Measurements from ENCODE around the gene LY6G6F.
"Not testable (repeated sequence)": the region's sequence is repeated elsewhere in the genome, so short reads cannot be mapped to it uniquely, and the experiment has no call there.

LY6G6F gene

DNA sequence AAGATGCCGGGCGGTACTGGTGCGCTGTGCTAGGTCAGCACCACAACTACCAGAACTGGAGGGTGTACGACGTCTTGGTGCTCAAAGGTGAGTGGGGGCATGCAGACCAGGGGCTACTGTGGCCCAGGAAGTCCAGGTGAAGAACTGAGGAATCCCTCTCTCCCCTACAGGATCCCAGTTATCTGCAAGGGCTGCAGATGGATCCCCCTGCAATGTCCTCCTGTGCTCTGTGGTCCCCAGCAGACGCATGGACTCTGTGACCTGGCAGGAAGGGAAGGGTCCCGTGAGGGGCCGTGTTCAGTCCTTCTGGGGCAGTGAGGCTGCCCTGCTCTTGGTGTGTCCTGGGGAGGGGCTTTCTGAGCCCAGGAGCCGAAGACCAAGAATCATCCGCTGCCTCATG is 1.0 kb downstream of the LY6G6F start:
- Histone ChIP-seq H3K4me3 (ENCODE audit: low read depth, low read length) (no peak overlapping the region), H3K27ac (ENCODE audit: low read depth, low read length) (no peak overlapping the region), H3K36me3 (ENCODE audit: insufficient read depth, low read length) (no peaks in the 10 kb centered on the region), H3K79me2 (ENCODE audit: control insufficient read depth, insufficient read depth, low read length, unreplicated experiment) (peaks cover 3% of the 10 kb centered on the region), H2AFZ (ENCODE audit: low read length, unreplicated experiment) (no peak overlapping the region), H3K4me1 (ENCODE audit: control insufficient read depth, insufficient read depth, low read length, unreplicated experiment) (no peaks in the 10 kb centered on the region), H3K27me3 (ENCODE audit: insufficient read depth, low read length) (no peaks in the 10 kb centered on the region)

DNA sequence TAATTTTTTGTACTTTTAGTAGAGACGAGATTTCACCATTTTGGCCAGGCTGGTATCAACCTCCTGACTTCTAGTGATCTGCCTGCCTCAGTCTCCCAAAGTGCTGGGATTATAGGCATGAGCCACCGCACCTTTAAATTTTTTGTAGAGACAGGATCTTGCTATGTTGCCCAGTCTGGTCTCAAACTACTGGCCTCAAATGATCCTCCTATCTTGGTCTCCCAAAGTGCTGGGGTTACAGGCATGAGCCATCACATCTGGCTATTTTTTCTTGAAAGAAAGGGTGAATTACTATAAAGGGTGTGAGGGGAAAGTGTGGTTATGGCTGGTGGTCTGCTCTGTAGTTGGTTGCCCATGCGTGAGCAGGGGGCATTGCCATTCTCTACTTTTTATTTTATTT is 1.6 kb downstream of the LY6G6F start:
- Histone ChIP-seq H3K4me1 (ENCODE audit: control insufficient read depth, insufficient read depth, low read length, unreplicated experiment) (no peaks in the 10 kb centered on the region), H3K4me3 (ENCODE audit: low read depth, low read length) (no peak overlapping the region), H3K27me3 (ENCODE audit: insufficient read depth, low read length) (no peaks in the 10 kb centered on the region), H2AFZ (ENCODE audit: low read length, unreplicated experiment) (no peak overlapping the region), H3K27ac (ENCODE audit: low read depth, low read length) (no peak overlapping the region), H3K36me3 (ENCODE audit: insufficient read depth, low read length) (no peaks in the 10 kb centered on the region), H3K79me2 (ENCODE audit: control insufficient read depth, insufficient read depth, low read length, unreplicated experiment) (no peaks in the 10 kb centered on the region)

DNA sequence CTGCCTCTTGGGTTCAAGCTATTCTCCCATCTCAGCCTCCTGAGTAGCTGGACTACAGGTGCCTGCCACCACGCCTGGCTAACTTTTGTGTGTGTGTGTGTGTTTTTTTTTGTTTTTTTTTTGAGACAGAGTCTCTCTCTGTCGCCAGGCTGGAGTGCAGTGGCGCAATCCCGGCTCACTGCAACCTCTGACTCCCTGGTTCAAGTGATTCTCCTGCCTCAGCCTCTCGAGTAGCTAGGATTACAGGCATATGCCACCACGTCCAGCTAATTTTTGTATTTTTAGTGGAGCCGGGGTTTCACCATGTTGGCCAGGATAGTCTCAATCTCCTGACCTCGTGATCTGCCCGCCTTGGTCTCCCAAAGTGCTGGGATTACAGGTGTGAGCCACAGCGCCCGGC is 2.5 kb downstream of the LY6G6F start:
- not testable (repeated sequence) for H3K4me1 ChIP-seq (ENCODE audit: control insufficient read depth, insufficient read depth, low read length, unreplicated experiment)

DNA sequence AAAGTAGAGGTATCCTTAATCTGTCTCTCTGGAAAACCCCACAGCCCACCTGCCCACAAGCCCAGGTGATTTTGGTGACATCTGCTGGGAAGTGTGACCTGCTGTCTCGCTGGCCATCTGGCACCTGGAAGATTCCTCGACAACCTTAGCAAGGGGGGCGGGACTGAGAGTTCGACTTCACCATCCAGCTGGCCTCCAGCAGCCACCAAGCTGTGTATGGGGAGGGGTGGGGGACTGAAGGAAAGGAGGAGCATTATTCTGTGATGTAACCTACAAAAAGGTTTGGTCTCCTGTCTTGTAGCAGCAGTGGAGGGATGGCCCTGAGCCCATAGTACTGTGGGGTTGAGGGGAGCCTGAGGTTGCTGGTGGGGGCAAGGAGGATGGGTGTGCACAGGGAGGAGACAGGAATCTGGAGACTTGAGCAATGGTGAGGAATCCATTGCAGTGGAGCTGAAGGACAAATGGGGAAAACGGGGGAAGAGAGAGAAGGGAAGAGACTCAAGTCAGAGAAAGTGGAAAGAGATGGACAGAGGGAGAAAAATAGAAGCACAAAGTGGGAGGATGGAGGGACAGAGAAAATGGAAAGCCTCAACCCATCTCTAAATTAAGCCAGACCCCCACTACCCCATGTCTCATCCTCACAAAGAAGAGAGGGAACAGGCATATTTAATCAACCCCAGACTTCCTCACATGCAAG is 4.0 kb downstream of the LY6G6F start:
- Histone ChIP-seq H2AFZ (ENCODE audit: low read length, unreplicated experiment) (no peak overlapping the region), H3K79me2 (ENCODE audit: control insufficient read depth, insufficient read depth, low read length, unreplicated experiment) (no peaks in the 10 kb centered on the region), H3K27ac (ENCODE audit: low read depth, low read length) (no peak overlapping the region)

More for the DNA sequence above, 2.5 kb downstream of the LY6G6F start:
- not testable (repeated sequence) for H3K79me2 ChIP-seq (ENCODE audit: control insufficient read depth, insufficient read depth, low read length, unreplicated experiment); H3K27me3 ChIP-seq (ENCODE audit: insufficient read depth, low read length); H3K27ac ChIP-seq (ENCODE audit: low read depth, low read length); H3K4me3 ChIP-seq (ENCODE audit: low read depth, low read length); H3K36me3 ChIP-seq (ENCODE audit: insufficient read depth, low read length); H2AFZ ChIP-seq (ENCODE audit: low read length, unreplicated experiment)

DNA sequence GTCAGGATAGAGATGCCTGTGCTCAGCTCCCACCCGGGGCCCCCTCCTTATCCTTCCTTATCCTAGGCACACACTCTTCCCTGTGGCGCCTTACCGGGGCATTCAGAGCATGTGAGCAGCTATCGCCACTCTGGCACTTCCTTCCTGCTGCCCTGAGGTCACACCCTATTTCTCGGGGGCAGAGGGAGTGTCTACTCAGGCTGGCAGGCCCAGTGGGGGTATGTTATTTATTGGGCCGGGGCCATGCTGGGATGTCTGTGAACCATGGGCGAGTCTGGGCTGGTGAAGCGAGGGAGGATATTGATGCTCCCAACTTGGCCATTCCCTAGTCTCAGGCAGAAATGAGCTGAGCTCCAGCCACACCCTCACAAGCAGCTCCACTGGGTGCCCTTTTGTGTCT is 4.6 kb downstream of the LY6G6F start:
- Histone ChIP-seq H2AFZ (ENCODE audit: low read length, unreplicated experiment) (peak overlapping the region; percentile 36), H3K27me3 (ENCODE audit: insufficient read depth, low read length) (no peaks in the 10 kb centered on the region), H3K4me1 (ENCODE audit: control insufficient read depth, insufficient read depth, low read length, unreplicated experiment) (no peaks in the 10 kb centered on the region), H3K4me3 (ENCODE audit: low read depth, low read length) (no peak overlapping the region), H3K36me3 (ENCODE audit: insufficient read depth, low read length) (no peaks in the 10 kb centered on the region), H3K27ac (ENCODE audit: low read depth, low read length) (no peak overlapping the region), H3K79me2 (ENCODE audit: control insufficient read depth, insufficient read depth, low read length, unreplicated experiment) (no peaks in the 10 kb centered on the region)

More for the DNA sequence above, 4.0 kb downstream of the LY6G6F start:
- H3K4me3 ChIP-seq (ENCODE audit: low read depth, low read length): no peak overlapping the region
- no peaks in the 10 kb centered on the region for H3K27me3 ChIP-seq (ENCODE audit: insufficient read depth, low read length)
- no peaks in the 10 kb centered on the region for H3K4me1 ChIP-seq (ENCODE audit: control insufficient read depth, insufficient read depth, low read length, unreplicated experiment)
- H3K36me3 ChIP-seq (ENCODE audit: insufficient read depth, low read length): no peaks in the 10 kb centered on the region

DNA sequence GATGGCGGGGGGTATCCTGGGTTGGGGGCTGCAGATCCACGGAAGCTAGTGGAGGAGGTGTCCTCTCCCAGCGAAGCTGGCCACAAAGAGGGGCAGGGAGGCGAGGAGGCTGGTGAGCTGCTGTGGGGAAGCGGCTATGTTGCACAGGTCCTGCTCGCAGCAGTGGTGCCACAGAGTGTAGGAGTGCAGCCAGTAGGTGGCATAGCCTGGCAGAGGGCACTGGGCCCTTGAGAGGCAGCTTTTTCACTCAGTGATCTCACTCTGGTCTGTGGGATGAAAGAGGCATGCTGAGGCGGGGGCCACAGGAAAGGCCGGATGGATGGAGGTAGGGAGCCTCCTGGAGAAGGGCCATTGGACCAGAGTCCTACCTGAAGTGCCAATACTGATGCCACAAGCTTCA is 5.6 kb downstream of the LY6G6F start:
- no peaks in the 10 kb centered on the region for H3K36me3 ChIP-seq (ENCODE audit: insufficient read depth, low read length)
- no peak overlapping the region for H3K4me3 ChIP-seq (ENCODE audit: low read depth, low read length)
- H2AFZ ChIP-seq (ENCODE audit: low read length, unreplicated experiment): no peak overlapping the region
- no peaks in the 10 kb centered on the region for H3K79me2 ChIP-seq (ENCODE audit: control insufficient read depth, insufficient read depth, low read length, unreplicated experiment)
- H3K4me1 ChIP-seq (ENCODE audit: control insufficient read depth, insufficient read depth, low read length, unreplicated experiment): no peaks in the 10 kb centered on the region
- H3K27ac ChIP-seq (ENCODE audit: low read depth, low read length): no peak overlapping the region
- H3K27me3 ChIP-seq (ENCODE audit: insufficient read depth, low read length): no peaks in the 10 kb centered on the region

DNA sequence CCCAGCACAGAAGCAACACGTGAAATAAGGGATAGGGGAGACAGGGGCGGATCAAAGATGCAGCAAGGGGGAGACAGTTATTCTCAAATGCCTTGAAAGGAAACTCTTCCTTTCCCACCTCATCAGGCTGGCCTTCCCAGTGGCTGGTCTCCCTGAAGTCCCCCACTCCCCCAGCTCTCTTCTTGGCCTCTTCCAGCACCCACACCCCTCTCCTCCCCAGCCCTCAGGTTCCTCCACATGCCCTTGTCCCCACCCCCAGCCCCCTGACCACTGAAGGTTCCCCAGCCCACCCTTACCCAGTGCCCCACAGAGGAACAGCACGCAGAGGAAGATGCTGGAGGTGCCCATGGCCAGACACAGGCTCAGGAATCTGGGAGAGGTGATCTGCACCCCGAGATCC is 6.8 kb downstream of the LY6G6F start:
- Histone ChIP-seq H3K27ac (ENCODE audit: low read depth, low read length) (no peak overlapping the region), H3K4me1 (ENCODE audit: control insufficient read depth, insufficient read depth, low read length, unreplicated experiment) (no peaks in the 10 kb centered on the region), H3K36me3 (ENCODE audit: insufficient read depth, low read length) (no peaks in the 10 kb centered on the region), H3K27me3 (ENCODE audit: insufficient read depth, low read length) (no peaks in the 10 kb centered on the region), H3K79me2 (ENCODE audit: control insufficient read depth, insufficient read depth, low read length, unreplicated experiment) (no peaks in the 10 kb centered on the region), H2AFZ (ENCODE audit: low read length, unreplicated experiment) (no peak overlapping the region), H3K4me3 (ENCODE audit: low read depth, low read length) (no peak overlapping the region)

DNA sequence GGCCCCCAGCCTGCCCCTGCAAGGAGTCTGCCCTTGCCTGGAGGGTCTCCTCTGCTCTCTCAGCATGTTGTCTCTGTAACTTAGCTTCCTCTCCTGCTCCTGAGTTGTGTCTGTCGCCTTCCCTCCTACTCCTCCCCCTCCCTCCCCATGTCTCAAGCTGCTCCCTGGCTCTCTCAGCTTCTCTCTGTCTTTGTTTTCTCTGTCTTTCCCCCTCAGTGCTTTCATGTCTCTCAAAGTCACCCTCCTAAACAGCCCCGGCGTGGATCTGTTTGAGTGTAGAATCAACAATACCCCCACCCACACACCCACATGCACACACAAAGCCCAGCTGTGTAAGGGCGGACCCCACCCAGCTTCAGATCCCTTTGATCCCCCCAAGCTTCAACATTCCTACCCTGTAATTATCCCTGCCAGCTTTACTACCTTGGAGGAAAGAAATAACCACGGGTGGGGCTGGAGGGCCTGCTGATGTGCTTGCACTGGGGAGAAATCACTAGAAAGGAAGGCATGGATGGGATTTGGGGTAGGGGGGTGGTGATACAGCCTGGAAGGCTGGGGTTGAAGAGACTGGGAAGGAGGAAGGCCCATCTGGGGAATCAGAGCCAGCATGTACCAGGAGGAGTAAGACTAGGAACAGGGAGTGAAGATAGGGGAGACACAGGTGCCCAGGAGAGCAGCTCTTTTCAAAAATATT is 7.5 kb downstream of the LY6G6F start:
- H3K36me3 ChIP-seq (ENCODE audit: insufficient read depth, low read length): no peaks in the 10 kb centered on the region
- H3K4me1 ChIP-seq (ENCODE audit: control insufficient read depth, insufficient read depth, low read length, unreplicated experiment): no peaks in the 10 kb centered on the region
- no peak overlapping the region for H2AFZ ChIP-seq (ENCODE audit: low read length, unreplicated experiment)
- no peak overlapping the region for H3K4me3 ChIP-seq (ENCODE audit: low read depth, low read length)
- no peaks in the 10 kb centered on the region for H3K27me3 ChIP-seq (ENCODE audit: insufficient read depth, low read length)
- H3K79me2 ChIP-seq (ENCODE audit: control insufficient read depth, insufficient read depth, low read length, unreplicated experiment): no peaks in the 10 kb centered on the region
- no peak overlapping the region for H3K27ac ChIP-seq (ENCODE audit: low read depth, low read length)

DNA sequence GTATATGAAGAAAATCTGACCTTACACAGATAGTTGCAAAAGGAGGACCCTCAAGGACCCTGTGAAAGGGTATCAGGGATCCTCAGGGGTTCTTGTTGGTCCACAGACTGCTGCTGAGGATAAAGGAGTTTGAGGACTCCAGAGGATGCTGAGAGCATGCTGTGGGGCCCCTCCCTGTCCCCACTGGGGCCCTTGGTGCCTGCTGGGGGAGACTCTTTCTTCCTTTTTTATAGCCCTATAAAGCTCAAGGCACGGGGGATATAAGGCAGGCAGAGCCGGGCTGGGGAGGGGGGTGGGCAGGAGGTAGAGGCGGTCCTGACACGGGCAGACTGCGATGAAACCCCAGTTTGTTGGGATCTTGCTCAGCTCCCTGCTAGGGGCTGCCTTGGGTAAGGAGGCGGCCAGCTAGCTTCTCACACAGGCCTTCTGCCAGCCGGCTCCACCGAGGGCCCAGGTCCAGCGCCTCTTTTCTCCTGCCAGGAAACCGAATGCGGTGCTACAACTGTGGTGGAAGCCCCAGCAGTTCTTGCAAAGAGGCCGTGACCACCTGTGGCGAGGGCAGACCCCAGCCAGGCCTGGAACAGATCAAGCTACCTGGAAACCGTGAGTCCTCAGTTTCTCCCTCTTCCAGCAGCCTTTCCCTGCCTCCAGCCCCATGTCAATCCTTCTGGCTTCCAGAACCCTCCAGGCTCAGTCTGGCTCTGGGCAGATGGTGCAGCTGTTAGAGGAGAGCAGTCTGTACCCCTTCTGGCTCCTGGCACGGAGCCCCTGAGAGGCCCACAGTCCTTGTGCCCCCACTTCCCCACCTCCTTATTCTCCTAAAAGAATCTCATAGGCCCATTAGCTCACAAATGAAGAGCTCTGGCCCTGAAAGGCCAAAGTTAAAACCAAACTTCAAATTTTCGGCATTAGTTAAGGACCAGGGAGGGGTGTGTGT is 8.6 kb downstream of the LY6G6F start, which contains the start of gene LY6G6D:
Gene LY6G6D, plus strand, starts transcription at position 327 of the 937 bp plus-strand sequence. Its CDS starts 8 bp downstream, at position 335.
- no peaks in the 10 kb centered on the region for H3K4me1 ChIP-seq (ENCODE audit: control insufficient read depth, insufficient read depth, low read length, unreplicated experiment)
- H3K27ac ChIP-seq (ENCODE audit: low read depth, low read length): no peak within 1 kb of the TSS
- H3K27me3 ChIP-seq (ENCODE audit: insufficient read depth, low read length): no peaks in the 10 kb centered on the region
- no peak within 1 kb of the TSS for H3K4me3 ChIP-seq (ENCODE audit: low read depth, low read length)
- no peaks in the 10 kb centered on the region for H3K79me2 ChIP-seq (ENCODE audit: control insufficient read depth, insufficient read depth, low read length, unreplicated experiment)
- H2AFZ ChIP-seq (ENCODE audit: low read length, unreplicated experiment): no peak within 1 kb of the TSS
- H3K36me3 ChIP-seq (ENCODE audit: insufficient read depth, low read length): no peaks in the 10 kb centered on the region

DNA sequence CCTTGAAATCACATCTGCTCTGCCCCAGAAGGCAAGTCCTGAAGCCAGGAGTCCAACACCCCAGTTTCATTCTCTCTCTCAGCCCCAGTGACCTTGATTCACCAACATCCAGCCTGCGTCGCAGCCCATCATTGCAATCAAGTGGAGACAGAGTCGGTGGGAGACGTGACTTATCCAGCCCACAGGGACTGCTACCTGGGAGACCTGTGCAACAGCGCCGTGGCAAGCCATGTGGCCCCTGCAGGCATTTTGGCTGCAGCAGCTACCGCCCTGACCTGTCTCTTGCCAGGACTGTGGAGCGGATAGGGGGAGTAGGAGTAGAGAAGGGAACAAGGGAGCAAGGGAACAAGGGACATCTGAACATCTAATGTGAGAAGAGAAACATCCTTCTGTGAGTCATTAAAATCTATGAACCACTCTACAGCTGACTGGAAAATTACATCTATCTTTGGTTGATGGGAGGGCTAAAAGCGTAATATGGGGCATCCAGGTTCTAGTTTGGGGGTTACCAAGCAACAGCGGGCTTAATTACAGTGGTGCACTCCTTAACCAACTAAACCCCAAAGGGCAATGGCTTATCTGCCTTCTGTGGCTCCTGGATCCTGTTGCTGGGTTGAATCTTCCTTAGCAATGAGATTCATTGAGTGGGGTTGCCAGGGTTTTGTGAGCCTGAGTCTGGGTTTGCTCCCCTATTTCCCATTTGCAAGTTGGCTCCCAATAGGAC is 11.0 kb downstream of the LY6G6F start:
- Histone ChIP-seq H3K27me3 (ENCODE audit: insufficient read depth, low read length) (no peaks in the 10 kb centered on the region), H2AFZ (ENCODE audit: low read length, unreplicated experiment) (no peak overlapping the region), H3K4me1 (ENCODE audit: control insufficient read depth, insufficient read depth, low read length, unreplicated experiment) (no peaks in the 10 kb centered on the region), H3K4me3 (ENCODE audit: low read depth, low read length) (no peak overlapping the region), H3K27ac (ENCODE audit: low read depth, low read length) (no peak overlapping the region), H3K36me3 (ENCODE audit: insufficient read depth, low read length) (no peaks in the 10 kb centered on the region), H3K79me2 (ENCODE audit: control insufficient read depth, insufficient read depth, low read length, unreplicated experiment) (no peaks in the 10 kb centered on the region)

Measured in ACC112 (cell line).